OCI-LY3 (cell line): ENCODE results near the gene RGS6.

Experiments used
- EZH2phosphoT487 ChIP-seq: fragments of 200-600 bp; shearing (Covaris generic); IDR thresholded peaks from 2 replicates; pipeline ENCODE4 v1.6.1; 2018; ENCODE audit warnings: antibody characterized with exemption, mixed run types, low read depth
- TF ChIP-seq, protein P1 (sequence below): fragments of 200-600, 300-600 bp; sonication (generic); IDR thresholded peaks from 2 replicates; pipeline ENCODE4 v1.5.1; 2014; ENCODE audit warnings: antibody characterized with exemption, low read length, low read depth

DNA sequence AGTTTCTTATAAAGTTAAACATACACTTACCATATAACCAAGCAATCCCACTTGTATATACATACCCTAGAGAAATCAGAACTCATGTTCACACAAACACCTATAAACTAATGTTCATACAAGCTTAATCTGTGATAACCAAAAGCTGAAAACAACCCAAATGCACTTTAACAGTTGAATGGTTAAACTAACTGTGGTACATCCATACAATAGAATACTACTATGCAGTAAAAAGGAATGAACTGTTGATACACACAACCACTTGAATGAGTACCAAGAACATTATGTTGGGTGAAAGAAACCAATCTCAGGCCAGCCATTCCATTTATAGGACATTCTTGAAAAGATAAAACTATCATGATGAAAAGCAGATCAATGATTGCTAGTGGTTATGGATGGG is 534.1 kb downstream of the RGS6 start:
- TF ChIP-seq, protein P1, sequence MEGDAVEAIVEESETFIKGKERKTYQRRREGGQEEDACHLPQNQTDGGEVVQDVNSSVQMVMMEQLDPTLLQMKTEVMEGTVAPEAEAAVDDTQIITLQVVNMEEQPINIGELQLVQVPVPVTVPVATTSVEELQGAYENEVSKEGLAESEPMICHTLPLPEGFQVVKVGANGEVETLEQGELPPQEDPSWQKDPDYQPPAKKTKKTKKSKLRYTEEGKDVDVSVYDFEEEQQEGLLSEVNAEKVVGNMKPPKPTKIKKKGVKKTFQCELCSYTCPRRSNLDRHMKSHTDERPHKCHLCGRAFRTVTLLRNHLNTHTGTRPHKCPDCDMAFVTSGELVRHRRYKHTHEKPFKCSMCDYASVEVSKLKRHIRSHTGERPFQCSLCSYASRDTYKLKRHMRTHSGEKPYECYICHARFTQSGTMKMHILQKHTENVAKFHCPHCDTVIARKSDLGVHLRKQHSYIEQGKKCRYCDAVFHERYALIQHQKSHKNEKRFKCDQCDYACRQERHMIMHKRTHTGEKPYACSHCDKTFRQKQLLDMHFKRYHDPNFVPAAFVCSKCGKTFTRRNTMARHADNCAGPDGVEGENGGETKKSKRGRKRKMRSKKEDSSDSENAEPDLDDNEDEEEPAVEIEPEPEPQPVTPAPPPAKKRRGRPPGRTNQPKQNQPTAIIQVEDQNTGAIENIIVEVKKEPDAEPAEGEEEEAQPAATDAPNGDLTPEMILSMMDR = no peak
- no peak for TF ChIP-seq EZH2phosphoT487
